ENCODE measurements around the gene ERC2.

DNA sequence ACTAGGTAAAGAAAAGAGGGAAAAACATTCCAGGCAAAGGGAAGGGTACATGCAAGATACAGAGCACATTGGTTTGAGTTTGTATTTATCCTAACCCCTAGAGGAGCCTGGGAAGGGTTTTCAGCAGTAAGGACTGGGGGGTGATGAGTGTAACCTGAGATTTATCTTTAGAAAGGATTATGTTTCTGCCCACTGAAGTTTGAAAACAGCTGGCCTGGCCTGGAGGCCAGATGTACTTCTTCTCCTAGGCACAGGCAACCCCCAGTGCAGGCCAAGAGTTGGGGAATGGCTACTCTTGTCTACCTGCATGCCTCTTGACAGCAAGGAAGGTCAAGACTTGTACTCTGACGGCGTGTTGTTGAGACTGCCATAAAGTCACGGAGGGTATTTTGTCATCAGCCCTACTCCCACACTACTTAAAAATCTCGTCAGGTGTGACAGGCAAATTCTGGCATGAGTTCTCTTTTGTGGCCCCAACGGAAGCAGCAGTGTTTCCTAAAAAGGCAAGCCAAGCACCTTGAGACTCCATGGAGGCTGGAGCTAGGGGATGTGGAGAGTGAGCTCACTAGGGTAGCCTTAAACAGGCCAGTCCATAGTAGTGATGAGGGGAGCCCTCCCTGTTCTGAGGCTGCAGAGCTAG is 739.7 kb downstream of the ERC2 start:
- TF ChIP-seq CREB1 (IDR thresholded peaks at IDR 0.05; ENCODE audit: low read depth), result no peak
- TF ChIP-seq RAD21 (IDR thresholded peaks at IDR 0.05; ENCODE audit: low read depth), result no peak
- TF ChIP-seq, protein P1, sequence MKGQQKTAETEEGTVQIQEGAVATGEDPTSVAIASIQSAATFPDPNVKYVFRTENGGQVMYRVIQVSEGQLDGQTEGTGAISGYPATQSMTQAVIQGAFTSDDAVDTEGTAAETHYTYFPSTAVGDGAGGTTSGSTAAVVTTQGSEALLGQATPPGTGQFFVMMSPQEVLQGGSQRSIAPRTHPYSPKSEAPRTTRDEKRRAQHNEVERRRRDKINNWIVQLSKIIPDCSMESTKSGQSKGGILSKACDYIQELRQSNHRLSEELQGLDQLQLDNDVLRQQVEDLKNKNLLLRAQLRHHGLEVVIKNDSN (IDR thresholded peaks at IDR 0.05), result no peak
- no peak for TF ChIP-seq CEBPB (IDR thresholded peaks at IDR 0.05)
- TF ChIP-seq TAF1 (IDR thresholded peaks at IDR 0.05; ENCODE audit: low read depth), result no peak
- no peak for TF ChIP-seq EGR1 (IDR thresholded peaks at IDR 0.05)
- TF ChIP-seq, protein P2, sequence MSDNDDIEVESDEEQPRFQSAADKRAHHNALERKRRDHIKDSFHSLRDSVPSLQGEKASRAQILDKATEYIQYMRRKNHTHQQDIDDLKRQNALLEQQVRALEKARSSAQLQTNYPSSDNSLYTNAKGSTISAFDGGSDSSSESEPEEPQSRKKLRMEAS (IDR thresholded peaks at IDR 0.05), result no peak
- TF ChIP-seq EP300 (IDR thresholded peaks at IDR 0.05; ENCODE audit: borderline replicate concordance), result no peak
- TF ChIP-seq YY1 (IDR thresholded peaks at IDR 0.05; ENCODE audit: low read depth), result no peak
- no peak for TF ChIP-seq TEAD4 (IDR thresholded peaks at IDR 0.05)
- TF ChIP-seq, protein P3, sequence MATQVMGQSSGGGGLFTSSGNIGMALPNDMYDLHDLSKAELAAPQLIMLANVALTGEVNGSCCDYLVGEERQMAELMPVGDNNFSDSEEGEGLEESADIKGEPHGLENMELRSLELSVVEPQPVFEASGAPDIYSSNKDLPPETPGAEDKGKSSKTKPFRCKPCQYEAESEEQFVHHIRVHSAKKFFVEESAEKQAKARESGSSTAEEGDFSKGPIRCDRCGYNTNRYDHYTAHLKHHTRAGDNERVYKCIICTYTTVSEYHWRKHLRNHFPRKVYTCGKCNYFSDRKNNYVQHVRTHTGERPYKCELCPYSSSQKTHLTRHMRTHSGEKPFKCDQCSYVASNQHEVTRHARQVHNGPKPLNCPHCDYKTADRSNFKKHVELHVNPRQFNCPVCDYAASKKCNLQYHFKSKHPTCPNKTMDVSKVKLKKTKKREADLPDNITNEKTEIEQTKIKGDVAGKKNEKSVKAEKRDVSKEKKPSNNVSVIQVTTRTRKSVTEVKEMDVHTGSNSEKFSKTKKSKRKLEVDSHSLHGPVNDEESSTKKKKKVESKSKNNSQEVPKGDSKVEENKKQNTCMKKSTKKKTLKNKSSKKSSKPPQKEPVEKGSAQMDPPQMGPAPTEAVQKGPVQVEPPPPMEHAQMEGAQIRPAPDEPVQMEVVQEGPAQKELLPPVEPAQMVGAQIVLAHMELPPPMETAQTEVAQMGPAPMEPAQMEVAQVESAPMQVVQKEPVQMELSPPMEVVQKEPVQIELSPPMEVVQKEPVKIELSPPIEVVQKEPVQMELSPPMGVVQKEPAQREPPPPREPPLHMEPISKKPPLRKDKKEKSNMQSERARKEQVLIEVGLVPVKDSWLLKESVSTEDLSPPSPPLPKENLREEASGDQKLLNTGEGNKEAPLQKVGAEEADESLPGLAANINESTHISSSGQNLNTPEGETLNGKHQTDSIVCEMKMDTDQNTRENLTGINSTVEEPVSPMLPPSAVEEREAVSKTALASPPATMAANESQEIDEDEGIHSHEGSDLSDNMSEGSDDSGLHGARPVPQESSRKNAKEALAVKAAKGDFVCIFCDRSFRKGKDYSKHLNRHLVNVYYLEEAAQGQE (IDR thresholded peaks at IDR 0.05; ENCODE audit: low read depth), result no peak
- no peak for TF ChIP-seq NFIC (IDR thresholded peaks at IDR 0.05)
- TF ChIP-seq TCF12 (IDR thresholded peaks at IDR 0.05; ENCODE audit: low read depth), result no peak

Data from Ishikawa (cell line).